K562 (cell line): ENCODE results near the gene ADRA1B. TPM values are rescaled to one million over a fixed set of nuclear protein-coding genes. Genes with fewer than 3 reads are reported as not detected.
A peak's percentile ranks its signal among the peaks of the same experiment; 100 is the strongest.

Experiments
- ATAC-seq: fragments of 200-7000 bp; cut with Tn5 transposase; 3 replicates; pipeline ENCODE4 v1.9.1; 2020; ENCODE audit warnings: moderate library complexity
- BruUV-seq: library from RNA; stranded (reverse); fragments of 400-500 nt; replicated peaks from 2 replicates; lab custom pipeline; 2021; lab: Mats Ljungman, UMichigan
- CTCF ChIA-PET: fragments of 300-600 bp; formaldehyde crosslinking; extraction: SDS; loops from one replicate; lab custom pipeline; 2021; ENCODE audit warnings: low intra/inter-chr PET ratio; lab: Yijun Ruan, JAX
- POLR2A ChIA-PET: fragments of 300-600, 350-650 bp; sonication (Branson Sonifier 250); formaldehyde crosslinking; extraction: SDS; loops from one replicate; lab custom pipeline; 2021; ENCODE audit warnings: antibody characterized with exemption, inconsistent platforms; lab: Yijun Ruan, JAX
- DNase-seq, 4 experiments: peaks; one replicate each; pipeline versions ENCODE4 v3.0.0 to v3.0.0-alpha.2; 2011 to 2018; ENCODE audit warnings: low spot score in 3 of 4, mixed read lengths in 3 of 4; ENCODE audit errors: extremely low read depth in 1 of 4
- FAIRE-seq: peaks from 2 replicates; lab custom pipeline; 2011; peaks lifted over from hg19 to GRCh38; lab: Jason Lieb, UNC
- H2AFZ ChIP-seq: 2 replicates; pipeline ENCODE4 v1.6.0; 2011; ENCODE audit warnings: low read depth, low read length, control low read depth, inconsistent platforms
- H3K27ac ChIP-seq: fragments of 200-600 bp; 3 replicates; pipeline ENCODE4 v1.8.0; 2011; ENCODE audit warnings: low read depth, mild to moderate bottlenecking, control low read depth, inconsistent platforms, low read length, moderate library complexity, mixed read lengths; ENCODE audit errors: extremely low read depth
- H3K27me3 ChIP-seq, 2 experiments: fragments of 300-600 bp in 1 of 2; 2 replicates in 1 of 2; 3 replicates in 1 of 2; pipeline versions ENCODE4 v1.6.0 to v1.8.0; 2011; ENCODE audit warnings: inconsistent platforms in 2 of 2, low read length in 2 of 2, mild to moderate bottlenecking in 1 of 2, mixed read lengths in 1 of 2, moderate library complexity in 1 of 2; ENCODE audit not compliant: control insufficient read depth in 2 of 2, insufficient read depth in 2 of 2
- H3K36me3 ChIP-seq: fragments of 300-600 bp; 3 replicates; pipeline ENCODE4 v1.8.0; 2011; ENCODE audit warnings: mild to moderate bottlenecking, low read length, inconsistent platforms; ENCODE audit not compliant: control insufficient read depth, insufficient read depth
- H3K4me1 ChIP-seq, 2 experiments: fragments of 200-600 bp in 1 of 2; replicated peaks in 1 of 2; 2 replicates in 1 of 2; 3 replicates in 1 of 2; pipeline versions ENCODE4 v1.5.1 to v1.8.0; 2011; ENCODE audit warnings: inconsistent platforms in 2 of 2, low read length in 2 of 2, mild to moderate bottlenecking in 1 of 2, mixed read lengths in 1 of 2, moderate library complexity in 1 of 2; ENCODE audit not compliant: control insufficient read depth in 2 of 2, insufficient read depth in 2 of 2
- H3K4me2 ChIP-seq: 2 replicates; pipeline ENCODE4 v1.6.1; 2011; ENCODE audit warnings: low read length, control low read depth, inconsistent platforms, mixed read lengths; ENCODE audit not compliant: insufficient read depth
- H3K4me3 ChIP-seq: fragments of 200-600 bp; sonication (generic), shearing (Covaris generic); 2 replicates; pipeline ENCODE4 v1.5.1; 2016; ENCODE audit warnings: control low read depth, inconsistent platforms
- H3K79me2 ChIP-seq: fragments of 200-600 bp; 3 replicates; pipeline ENCODE4 v1.8.0; 2011; ENCODE audit warnings: low read length, inconsistent platforms; ENCODE audit not compliant: control insufficient read depth, insufficient read depth
- H3K9ac ChIP-seq, 2 experiments: 2 replicates each; pipeline versions ENCODE4 v1.6.0 to v1.6.1; 2011; ENCODE audit warnings: low read depth in 2 of 2, low read length in 2 of 2, control low read depth in 1 of 2, inconsistent platforms in 1 of 2, mild to moderate bottlenecking in 1 of 2, mixed read lengths in 1 of 2; ENCODE audit not compliant: insufficient read depth in 1 of 2
- H3K9me1 ChIP-seq: one replicate; pipeline ENCODE4 v1.6.0; 2011; ENCODE audit warnings: inconsistent platforms, mild to moderate bottlenecking, low read length, moderate library complexity; ENCODE audit not compliant: control insufficient read depth, insufficient read depth
- H3K9me3 ChIP-seq: replicated peaks from 2 replicates; pipeline ENCODE4 v1.5.1; 2011; ENCODE audit warnings: low read depth, low read length, inconsistent platforms; ENCODE audit not compliant: control insufficient read depth, insufficient read depth
- H4K20me1 ChIP-seq: replicated peaks from 2 replicates; pipeline ENCODE4 v1.6.1; 2011; ENCODE audit warnings: low read length, inconsistent platforms, mixed read lengths; ENCODE audit not compliant: control insufficient read depth, insufficient read depth
- C11orf30 ChIP-seq: fragments of 450-650 bp; IDR thresholded peaks from 2 replicates; pipeline ENCODE4 v1.6.1; 2016; ENCODE audit warnings: low read depth, mild to moderate bottlenecking
- EP400 ChIP-seq: fragments of 450-650 bp; IDR thresholded peaks from 2 replicates; pipeline ENCODE4 v1.6.1; 2017; ENCODE audit warnings: antibody characterized with exemption, mild to moderate bottlenecking, moderate library complexity
- ETV6 ChIP-seq, 3 experiments: fragments of 150-350 bp in 1 of 3; sonication (generic) in 1 of 3; formaldehyde crosslinking in 1 of 3; IDR thresholded peaks; 2 replicates each; pipeline versions ENCODE4 v1.6.1 to v1.8.0; 2014 to 2022; ENCODE audit warnings: borderline replicate concordance in 2 of 3, low read depth in 2 of 3, antibody characterized with exemption in 1 of 3, low read length in 1 of 3, mild to moderate bottlenecking in 1 of 3, missing genetic modification reagents in 1 of 3
- LEF1 ChIP-seq: fragments of 450-650 bp; IDR thresholded peaks from 2 replicates; pipeline ENCODE4 v1.6.1; 2016; ENCODE audit warnings: mild to moderate bottlenecking
- ZHX1 ChIP-seq: fragments of 150-350 bp; conservative IDR thresholded peaks from 2 replicates; pipeline ENCODE4 v1.6.1; 2014; ENCODE audit warnings: low read length
- WGBS: fragments of 100-300 bp; shearing (Covaris generic); methylation state at CpG from one replicate; pipeline ENCODE4 v1.1.6; 2016; ENCODE audit warnings: low coverage, mixed read lengths; ENCODE audit not compliant: insufficient coverage; ENCODE audit errors: missing lambda C conversion rate; 5-methylcytosine and 5-hydroxymethylcytosine counted together
- in situ Hi-C: fragments of 300-500 bp; cut with MboI; formaldehyde crosslinking; loops from 4 replicates; pipeline ENCODE4 v1.15.0; 2018; ENCODE audit warnings: inconsistent platforms, mixed read lengths
- intact Hi-C: fragments of 100-400 bp; cut with micrococcal nuclease; formaldehyde crosslinking; loops from 2 replicates; pipeline ENCODE4 v1.14.2; 2022
- polyA plus RNA-seq, 8 experiments: library from polyadenylated mRNA; depleted of rRNA in 4 of 8; stranded (reverse) in 5 of 8; unstranded in 3 of 8; fragments of >200 nt; fragmentation: Nextera tagmentation in 2 of 8; fragmentation: Illumina TruSeq in 1 of 8; extraction: Ambion mirVana in 2 of 8; extraction: Trizol in 1 of 8; gene quantifications; 2 replicates each; pipeline versions ENCODE4 v1.2.1 to v1.2.3, GENCODE V29; 2011 to 2014; ENCODE audit warnings: inconsistent platforms in 1 of 8, missing spikeins in 1 of 8
- total RNA-seq, 7 experiments: library from RNA; depleted of rRNA in 6 of 7; stranded (reverse); fragments of >200 nt in 6 of 7; fragmentation: Illumina TruSeq in 2 of 7; extraction: Trizol in 2 of 7; gene quantifications; 2 replicates each; pipeline versions ENCODE4 v1.2.1 to v1.2.3, GENCODE V29; 2011 to 2021; ENCODE audit warnings: low replicate concordance in 1 of 7

ADRA1B gene
- total and polyA plus RNA-seq, 9 of the 15 experiments (the other 6 are each of a cell fraction or from before 2014, with no cell fraction given) = not detected

- no peak for TF ChIP-seq ZHX1
- no peak for TF ChIP-seq EP400
These were observed 10.8 kb upstream of the ADRA1B start (continued) for GRCh38 chr5:159905496-159905895.

DNA sequence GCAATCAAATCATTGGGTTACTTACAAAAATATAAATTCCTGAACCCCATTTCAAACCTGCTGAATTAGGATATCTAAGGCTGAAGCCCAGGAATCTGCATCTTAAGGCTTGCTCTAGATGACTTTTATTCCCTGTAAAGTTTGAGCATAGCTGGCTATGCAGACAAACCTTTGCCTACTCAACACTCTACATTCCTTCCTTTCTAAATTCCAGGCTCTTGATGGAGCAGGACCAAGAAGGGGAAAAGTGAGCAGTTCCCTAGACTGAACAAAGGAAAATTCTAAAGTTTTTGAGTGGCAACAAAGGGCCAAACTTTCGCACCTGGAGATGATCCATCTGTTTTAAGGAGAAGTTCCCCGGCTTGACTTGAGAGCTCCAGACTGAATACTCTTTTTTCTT lies 9.8 kb upstream of the ADRA1B start:
- TF ChIP-seq LEF1 = no peak
- no peak for TF ChIP-seq ETV6 (IDR thresholded peaks at IDR 0.05; ENCODE audit: borderline replicate concordance in 1 of 2, low read depth in 2 of 2, low read length in 1 of 2)
- no peak for TF ChIP-seq ETV6 (CRISPR knock-in tag; IDR thresholded peaks at IDR 0.05; ENCODE audit: borderline replicate concordance)
- TF ChIP-seq C11orf30 = 0 out of 2 replicates have a peak, but pooled peaks have one; percentile 7
- Histone ChIP-seq H3K36me3 (no peaks in the 10 kb centered on the region), H3K27me3 (peaks cover 0 to 12% of the 10 kb centered on the region in 2 experiments; a peak in 3 of 5 replicates), H3K27ac (no peak overlapping the region), H3K79me2 (no peaks in the 10 kb centered on the region), H3K4me3 (no peak overlapping the region), H3K4me1 (no peaks in the 10 kb centered on the region), H3K9me1 (no peaks in the 10 kb centered on the region), H2AFZ (no peak overlapping the region), H4K20me1 (no peaks in the 10 kb centered on the region), H3K9me3 (no peaks in the 10 kb centered on the region), H3K4me2 (no peak overlapping the region), H3K9ac (no peak overlapping the region)
- BruUV-seq = no TSS peak
- ChIA-PET POLR2A (no interaction called here), CTCF (no interaction called here)
- WGBS = 0% methylated on average over 2 of the region's 2 CpGs
- in situ Hi-C loops = no loop called here
- FAIRE-seq = no peak
- no peak for ATAC-seq
- DNase-seq = no peak
- intact Hi-C loops = no loop called here
